Small intestine (tissue), 7 donors: ENCODE measurements around the gene GALR2. TPM values are rescaled to one million over a fixed set of nuclear protein-coding genes. Genes with fewer than 3 reads are reported as not detected.
A peak's percentile ranks its signal among the peaks of the same experiment; 100 is the strongest.
"Not testable (repeated sequence)": the region's sequence is repeated elsewhere in the genome, so short reads cannot be mapped to it uniquely, and the experiment has no call there.

ENCODE experiments used
- DNase-seq, 2 donors: peaks; one replicate each; pipeline versions ENCODE4 v3.0.0 to v3.0.0-alpha.2; 2013
- FAIRE-seq: peaks from 2 replicates; lab custom pipeline; 2012; peaks lifted over from hg19 to GRCh38; lab: Jason Lieb, UNC
- H3K27ac ChIP-seq, 3 donors: one replicate each; pipeline ENCODE4 v1.5.1; 2013; ENCODE audit warnings: low read length in 2 of 3, mild to moderate bottlenecking in 2 of 3, control low read depth in 1 of 3, inconsistent platforms in 1 of 3, low read depth in 1 of 3, moderate library complexity in 1 of 3
- H3K27me3 ChIP-seq, 3 donors: one replicate each; pipeline ENCODE4 v1.6.1; 2013; ENCODE audit warnings: low read length in 3 of 3, inconsistent platforms in 1 of 3; ENCODE audit not compliant: control insufficient read depth in 3 of 3, insufficient read depth in 3 of 3
- H3K36me3 ChIP-seq, 3 donors: one replicate each; pipeline ENCODE4 v1.6.1; 2013; ENCODE audit warnings: low read length in 3 of 3, inconsistent platforms in 1 of 3, low read depth in 1 of 3, mild to moderate bottlenecking in 1 of 3, moderate library complexity in 1 of 3; ENCODE audit not compliant: control insufficient read depth in 3 of 3, insufficient read depth in 2 of 3
- H3K4me1 ChIP-seq, 3 donors: one replicate each; pipeline ENCODE4 v1.6.1; 2013; ENCODE audit warnings: low read length in 2 of 3, inconsistent platforms in 1 of 3, low read depth in 1 of 3, mild to moderate bottlenecking in 1 of 3, moderate library complexity in 1 of 3; ENCODE audit not compliant: control insufficient read depth in 3 of 3, insufficient read depth in 2 of 3
- H3K4me3 ChIP-seq, 3 donors: one replicate each; pipeline ENCODE4 v1.5.1; 2013; ENCODE audit warnings: low read length in 3 of 3, control low read depth in 1 of 3, inconsistent platforms in 1 of 3, low read depth in 1 of 3, mild to moderate bottlenecking in 1 of 3, moderate library complexity in 1 of 3
- H3K9me3 ChIP-seq, 2 donors: one replicate each; pipeline ENCODE4 v1.6.1; 2013; ENCODE audit warnings: low read depth in 1 of 2, low read length in 1 of 2; ENCODE audit not compliant: control insufficient read depth in 2 of 2, insufficient read depth in 1 of 2
- WGBS, 3 donors: extraction: QIAGEN DNeasy Blood & Tissue Kit; methylation state at CpG; one replicate each; pipeline ENCODE4 v1.1.7; 2013; 5-methylcytosine and 5-hydroxymethylcytosine counted together
- polyA plus RNA-seq, 4 donors: library from polyadenylated mRNA; stranded (reverse) in 3 of 4; unstranded in 1 of 4; fragments of 200-250 nt in 3 of 4; fragments of 120-200 nt in 1 of 4; gene quantifications; one replicate each; pipeline versions ENCODE4 v1.2.1 to v1.2.3, GENCODE V29; 2013
- donor health status: healthy with polysubstance abuse.
- donor health status: control.
- donor health status: control.
- donor health status: Bipolar disorder and iron deficiency.
- donor health status: healthy.

The GALR2 gene
- polyA plus RNA-seq, 4 donors: 0.25 to 0.54 TPM; not detected in 2

DNA sequence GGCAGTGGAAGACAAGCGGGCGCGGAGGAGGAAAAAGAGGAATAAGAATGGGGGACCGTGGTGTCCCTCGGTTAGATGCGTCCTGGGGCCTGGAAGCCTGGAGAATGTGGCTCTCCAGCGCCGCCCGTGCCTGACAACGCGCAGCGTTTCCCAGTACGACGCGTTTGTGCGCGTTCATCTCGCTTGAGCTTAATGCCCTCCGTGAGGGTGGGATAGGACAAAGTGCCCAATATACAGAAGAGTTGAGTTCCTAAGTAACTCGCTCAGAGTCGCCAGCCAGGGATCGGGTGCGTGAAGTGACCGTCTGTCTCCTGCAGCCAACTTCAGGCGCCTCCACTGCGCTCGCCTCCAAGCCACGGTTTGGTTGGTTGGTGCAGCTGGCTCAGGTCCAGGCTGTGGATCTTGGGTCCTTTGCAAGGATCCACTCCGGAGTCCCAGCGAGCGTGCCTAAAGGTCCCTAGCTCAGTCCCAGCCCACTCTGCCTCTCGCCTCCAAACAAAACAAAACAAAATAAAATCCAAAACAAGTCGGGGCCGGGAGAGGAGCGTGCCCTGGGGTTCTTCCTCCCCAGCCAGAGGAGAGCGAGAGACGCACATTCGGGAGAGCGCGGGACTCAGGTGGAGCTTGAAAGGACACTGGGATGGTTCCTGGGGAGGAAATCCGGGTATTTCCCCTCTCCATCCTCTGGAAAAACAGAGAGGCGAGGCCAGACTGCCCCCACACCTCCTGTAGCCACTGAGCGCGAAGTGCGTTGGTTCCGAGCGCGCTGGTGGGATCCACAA is 974 bp downstream of the GALR2 start:
- Histone ChIP-seq H3K27me3 (peaks cover 24 to 70% (median 34%) of the 10 kb centered on the region in 3 donors), H3K4me1 (peaks cover 0 to 44% (median 3%) of the 10 kb centered on the region in 3 donors), H3K9me3 (no peaks in the 10 kb centered on the region), H3K27ac (no peak overlapping the region), H3K4me3 (no peak overlapping the region), H3K36me3 (no peaks in the 10 kb centered on the region)
- 6 to 11% (median 7%) methylated on average over 48 of the region's 48 CpGs for WGBS, 3 donors
- DNase-seq (peak in 1 of 2 donors; percentile 61), FAIRE-seq (no peak)

DNA sequence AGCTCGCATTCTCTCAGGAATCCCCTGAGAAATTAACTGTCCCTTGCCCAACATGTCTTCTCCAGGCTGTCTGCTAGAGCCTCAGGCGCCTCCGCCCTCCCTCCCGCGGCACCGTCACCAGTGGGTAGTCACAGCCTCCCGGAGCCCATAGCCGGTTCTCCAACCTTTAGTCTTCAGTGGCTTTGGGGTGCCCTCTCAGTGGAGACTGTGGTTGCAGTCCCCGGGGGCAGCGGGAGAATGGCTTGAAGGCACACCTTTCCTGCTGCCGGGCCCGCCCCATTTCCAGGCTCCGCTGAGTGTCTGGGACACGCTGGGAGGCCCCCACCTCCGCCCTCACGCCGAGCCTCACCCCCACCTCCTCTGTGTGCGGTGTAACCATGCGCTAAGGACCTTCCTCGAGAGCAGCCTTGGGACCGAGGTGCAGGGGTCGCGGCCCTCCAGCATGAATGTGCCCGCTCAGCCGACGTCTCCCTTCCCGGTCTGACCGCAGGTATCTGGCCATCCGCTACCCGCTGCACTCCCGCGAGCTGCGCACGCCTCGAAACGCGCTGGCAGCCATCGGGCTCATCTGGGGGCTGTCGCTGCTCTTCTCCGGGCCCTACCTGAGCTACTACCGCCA is 1.7 kb downstream of the GALR2 start:
- H3K9me3 ChIP-seq: no peaks in the 10 kb centered on the region
- H3K4me1 ChIP-seq: peaks cover 0 to 44% (median 0%) of the 10 kb centered on the region in 3 donors
- H3K27me3 ChIP-seq: peaks cover 24 to 70% (median 34%) of the 10 kb centered on the region in 3 donors
- H3K36me3 ChIP-seq: peaks cover 0 to 2% (median 0%) of the 10 kb centered on the region in 3 donors
- FAIRE-seq: no peak
- H3K4me3 ChIP-seq: no peak overlapping the region
- peak in 1 of 2 donors; percentile 28 for DNase-seq
- WGBS, 3 donors: 4 to 10% (median 4%) methylated on average over 39 to 41 of the region's 41 CpGs
- no peak overlapping the region for H3K27ac ChIP-seq

DNA sequence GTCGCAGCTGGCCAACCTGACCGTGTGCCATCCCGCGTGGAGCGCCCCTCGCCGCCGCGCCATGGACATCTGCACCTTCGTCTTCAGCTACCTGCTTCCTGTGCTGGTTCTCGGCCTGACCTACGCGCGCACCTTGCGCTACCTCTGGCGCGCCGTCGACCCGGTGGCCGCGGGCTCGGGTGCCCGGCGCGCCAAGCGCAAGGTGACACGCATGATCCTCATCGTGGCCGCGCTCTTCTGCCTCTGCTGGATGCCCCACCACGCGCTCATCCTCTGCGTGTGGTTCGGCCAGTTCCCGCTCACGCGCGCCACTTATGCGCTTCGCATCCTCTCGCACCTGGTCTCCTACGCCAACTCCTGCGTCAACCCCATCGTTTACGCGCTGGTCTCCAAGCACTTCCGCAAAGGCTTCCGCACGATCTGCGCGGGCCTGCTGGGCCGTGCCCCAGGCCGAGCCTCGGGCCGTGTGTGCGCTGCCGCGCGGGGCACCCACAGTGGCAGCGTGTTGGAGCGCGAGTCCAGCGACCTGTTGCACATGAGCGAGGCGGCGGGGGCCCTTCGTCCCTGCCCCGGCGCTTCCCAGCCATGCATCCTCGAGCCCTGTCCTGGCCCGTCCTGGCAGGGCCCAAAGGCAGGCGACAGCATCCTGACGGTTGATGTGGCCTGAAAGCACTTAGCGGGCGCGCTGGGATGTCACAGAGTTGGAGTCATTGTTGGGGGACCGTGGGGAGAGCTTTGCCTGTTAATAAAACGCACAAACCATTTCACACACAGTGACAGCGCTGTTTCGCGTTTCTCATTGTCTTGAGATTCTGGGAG is 2.4 kb downstream of the GALR2 start:
- Histone ChIP-seq H3K4me1 (peaks cover 0 to 44% (median 0%) of the 10 kb centered on the region in 3 donors), H3K36me3 (peaks cover 0 to 9% (median 0%) of the 10 kb centered on the region in 3 donors), H3K4me3 (no peak overlapping the region), H3K27ac (no peak overlapping the region), H3K9me3 (no peaks in the 10 kb centered on the region), H3K27me3 (peaks cover 24 to 70% (median 34%) of the 10 kb centered on the region in 3 donors)
- WGBS, 3 donors: 4 to 9% (median 5%) methylated on average over 79 to 82 of the region's 82 CpGs
- FAIRE-seq (no peak), DNase-seq (peak in 1 of 2 donors; percentile 57)

DNA sequence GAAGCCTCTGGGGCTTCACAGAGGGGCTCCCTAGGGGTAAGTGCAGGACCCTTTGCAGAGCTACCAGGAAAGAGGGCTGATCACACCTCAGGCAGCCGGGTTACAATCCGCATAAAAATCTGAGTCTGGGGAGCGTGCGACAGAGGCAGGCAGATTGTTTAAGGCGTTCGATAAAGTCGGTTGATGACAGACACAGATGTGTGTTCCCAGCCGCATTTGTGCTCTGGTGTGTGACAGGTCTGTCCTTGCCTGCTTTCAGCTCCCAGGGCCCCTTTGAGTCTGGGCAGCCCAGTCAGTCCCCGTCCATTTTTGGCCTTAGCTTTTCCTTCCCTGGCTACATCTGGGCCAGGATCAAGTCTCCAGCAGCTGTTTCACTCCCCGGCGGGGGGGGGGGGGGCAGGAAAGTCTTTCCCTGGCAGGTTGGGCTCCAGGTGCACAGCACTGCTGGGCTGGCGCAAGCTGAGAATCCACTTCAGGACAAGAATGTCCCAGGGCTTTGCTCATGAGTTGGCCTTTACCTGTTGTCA is 3.1 kb downstream of the GALR2 start:
- 17 to 30% (median 20%) methylated on average over 10 to 12 of the region's 12 CpGs for WGBS, 3 donors
- Histone ChIP-seq H3K4me3 (no peak overlapping the region), H3K4me1 (peaks cover 0 to 44% (median 0%) of the 10 kb centered on the region in 3 donors), H3K9me3 (no peaks in the 10 kb centered on the region), H3K36me3 (peaks cover 0 to 16% (median 0%) of the 10 kb centered on the region in 3 donors), H3K27ac (no peak overlapping the region), H3K27me3 (peaks cover 24 to 70% (median 34%) of the 10 kb centered on the region in 3 donors)
- FAIRE-seq: no peak
- DNase-seq: no peak

DNA sequence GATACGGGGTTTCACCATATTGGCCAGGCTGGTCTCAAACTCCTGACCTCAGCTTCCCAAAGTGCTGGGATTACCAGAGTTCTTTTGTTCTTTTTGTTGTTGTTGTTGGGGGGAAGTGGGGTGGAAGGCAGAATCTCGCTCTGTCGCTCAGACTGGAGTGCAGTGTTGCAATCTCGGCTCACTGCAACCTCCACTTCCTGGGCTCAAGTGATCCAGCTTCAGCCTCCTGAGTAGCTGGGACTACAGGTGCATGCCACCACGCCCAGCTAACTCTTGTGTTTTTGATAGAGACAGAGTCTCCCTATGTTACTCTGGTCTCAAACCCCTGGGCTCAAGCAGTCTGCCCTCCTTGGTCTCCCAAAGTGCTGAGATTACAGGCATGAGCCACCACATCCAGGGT is 3.8 kb downstream of the GALR2 start:
- H3K9me3 ChIP-seq, DNase-seq, FAIRE-seq, H3K4me3 ChIP-seq, H3K27ac ChIP-seq: not testable (repeated sequence)
- 43 to 59% (median 57%) methylated on average over 5 of the region's 5 CpGs for WGBS, 3 donors
- Histone ChIP-seq H3K4me1 (peaks cover 0 to 41% (median 0%) of the 10 kb centered on the region in 3 donors), H3K27me3 (peaks cover 24 to 69% (median 34%) of the 10 kb centered on the region in 3 donors), H3K36me3 (peaks cover 0 to 23% (median 3%) of the 10 kb centered on the region in 3 donors)

DNA sequence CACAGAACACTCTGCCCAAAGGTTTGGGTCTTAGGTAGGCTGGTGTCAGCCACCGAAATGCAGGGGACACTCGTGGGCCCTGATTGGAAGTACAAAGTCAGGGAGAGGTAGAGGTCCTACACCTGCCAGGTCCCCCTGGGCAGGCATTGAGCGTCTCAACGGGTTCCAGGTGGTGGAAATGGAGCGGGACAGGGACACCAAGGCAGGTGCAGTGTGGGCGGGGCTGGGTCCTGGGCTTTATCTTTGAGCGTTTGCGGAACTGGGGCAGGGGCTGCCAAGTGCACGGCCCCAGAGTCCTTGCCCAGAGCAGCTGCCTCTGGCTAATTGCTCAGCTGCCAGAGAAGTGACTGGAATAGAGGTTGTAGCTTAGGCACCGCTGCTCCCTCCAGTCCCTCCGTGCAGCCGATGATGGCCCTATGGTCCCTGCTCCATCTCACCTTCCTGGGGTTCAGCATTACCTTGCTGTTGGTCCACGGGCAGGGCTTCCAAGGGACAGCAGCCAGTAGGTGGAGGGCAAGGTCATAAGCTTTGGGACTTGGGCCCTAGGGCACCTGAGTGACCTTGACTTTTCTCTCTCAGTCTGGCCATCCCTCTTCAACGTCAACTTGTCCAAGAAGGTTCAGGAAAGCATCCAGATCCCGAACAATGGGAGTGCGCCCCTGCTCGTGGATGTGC is 4.4 kb downstream of the GALR2 start, which contains the start of gene ZACN:
Gene ZACN (plus strand): TSS at position 323 of the 675 bp plus-strand sequence. CDS start 83 bp downstream, at position 406.
- 26 to 55% (median 42%) methylated on average over 17 of the region's 17 CpGs for WGBS, 3 donors

DNA sequence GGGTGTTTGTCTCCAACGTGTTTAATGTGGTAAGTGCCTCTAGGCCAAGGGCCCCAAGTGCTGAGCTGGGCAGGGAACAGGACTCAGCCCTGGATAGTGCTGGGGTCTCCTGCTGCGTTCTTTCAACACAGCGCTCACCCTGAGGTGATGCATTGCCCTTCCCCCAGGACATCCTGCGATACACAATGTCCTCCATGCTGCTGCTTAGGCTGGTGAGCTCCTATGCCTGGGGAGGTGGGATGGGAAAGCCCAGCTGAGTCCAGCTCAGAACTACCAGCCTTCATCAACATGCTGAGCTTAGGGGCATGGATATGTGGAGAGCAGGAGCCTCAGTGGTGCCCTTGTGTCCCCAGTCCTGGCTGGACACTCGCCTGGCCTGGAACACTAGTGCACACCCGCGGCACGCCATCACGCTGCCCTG is 5.0 kb downstream of the GALR2 start:
- peaks cover 0 to 37% (median 0%) of the 10 kb centered on the region in 3 donors for H3K4me1 ChIP-seq
- DNase-seq: no peak
- FAIRE-seq: no peak
- WGBS, 3 donors: 11 to 37% (median 29%) methylated on average over 9 of the region's 9 CpGs
- peaks cover 0 to 35% (median 11%) of the 10 kb centered on the region in 3 donors for H3K36me3 ChIP-seq
- no peaks in the 10 kb centered on the region for H3K9me3 ChIP-seq
- no peak overlapping the region for H3K27ac ChIP-seq
- H3K4me3 ChIP-seq: no peak overlapping the region
- H3K27me3 ChIP-seq: peaks cover 20 to 57% (median 34%) of the 10 kb centered on the region in 3 donors

More for the DNA sequence above, 4.4 kb downstream of the GALR2 start, which contains the start of gene ZACN:
- no peaks in the 10 kb centered on the region for H3K9me3 ChIP-seq
- FAIRE-seq: no peak
- peaks cover 0 to 41% (median 0%) of the 10 kb centered on the region in 3 donors for H3K4me1 ChIP-seq
- no peak within 1 kb of the TSS for H3K27ac ChIP-seq
- no peak for DNase-seq
- peaks cover 24 to 63% (median 34%) of the 10 kb centered on the region in 3 donors for H3K27me3 ChIP-seq
- H3K36me3 ChIP-seq: peaks cover 0 to 29% (median 6%) of the 10 kb centered on the region in 3 donors
- H3K4me3 ChIP-seq: no peak within 1 kb of the TSS
